B cell (primary cell): ENCODE results near the gene DAP. TPM values are rescaled to one million over a fixed set of nuclear protein-coding genes. Genes with fewer than 3 reads are reported as not detected.

Experiments
- ATAC-seq: fragments of 200-7000 bp; cut with Tn5 transposase; one replicate; pipeline ENCODE4 v1.10.0; 2021; ENCODE audit warnings: low read depth, mild to moderate bottlenecking, moderate number of reproducible peaks, moderate library complexity
- CTCF ChIA-PET: fragments of 350-600 bp; sonication (Branson Sonifier 250); formaldehyde crosslinking; loops from one replicate; lab custom pipeline; 2021; ENCODE audit warnings: antibody characterized with exemption, inconsistent platforms; lab: Charles Lee
- POLR2A ChIA-PET: fragments of 350-600 bp; sonication (Branson Sonifier 250); formaldehyde crosslinking; loops from one replicate; lab custom pipeline; 2021; ENCODE audit warnings: antibody characterized with exemption; lab: Charles Lee
- DNase-seq: peaks from one replicate; pipeline ENCODE4 v3.0.0; 2013
- H2AFZ ChIP-seq: 2 replicates; pipeline ENCODE4 v1.6.1; 2012; ENCODE audit warnings: mild to moderate bottlenecking, low read depth, low read length; ENCODE audit not compliant: insufficient read depth, poor library complexity, severe bottlenecking
- H3K27ac ChIP-seq, 2 donors: 1 replicate in 1 of 2; 2 replicates in 1 of 2; pipeline ENCODE4 v1.5.1; 2012 to 2013; ENCODE audit warnings: low read length in 2 of 2, mild to moderate bottlenecking in 2 of 2, moderate library complexity in 1 of 2
- H3K27me3 ChIP-seq, 4 experiments: fragments of 200-600 bp in 1 of 4; sonication (generic) in 1 of 4; replicated peaks in 1 of 4; 1 replicate in 2 of 4; 2 replicates in 2 of 4; pipeline versions ENCODE4 v1.6.1 to v1.7.0; 2013 to 2016; ENCODE audit warnings: low read length in 3 of 4, mild to moderate bottlenecking in 2 of 4, mixed read lengths in 1 of 4, moderate library complexity in 1 of 4; ENCODE audit not compliant: insufficient read depth in 4 of 4, control insufficient read depth in 3 of 4; ENCODE audit errors: control extremely low read depth in 1 of 4
- H3K36me3 ChIP-seq, 2 experiments: replicated peaks in 1 of 2; 1 replicate in 1 of 2; 2 replicates in 1 of 2; pipeline versions ENCODE4 v1.6.1 to v1.7.1; 2013; ENCODE audit warnings: low read length in 1 of 2; ENCODE audit not compliant: insufficient read depth in 2 of 2, control insufficient read depth in 1 of 2; ENCODE audit errors: control extremely low read depth in 1 of 2, extremely low read depth in 1 of 2
- H3K4me1 ChIP-seq, 2 donors: fragments of 200-600 bp in 1 of 2; sonication (generic) in 1 of 2; 1 replicate in 1 of 2; 2 replicates in 1 of 2; pipeline versions ENCODE4 v1.5.1 to v1.6.1; 2013 to 2017; ENCODE audit warnings: low read length in 2 of 2; ENCODE audit not compliant: control insufficient read depth in 2 of 2, insufficient read depth in 2 of 2
- H3K4me2 ChIP-seq: replicated peaks from 2 replicates; pipeline ENCODE3; 2012; ENCODE audit warnings: mild to moderate bottlenecking, low read depth, low read length; ENCODE audit not compliant: poor library complexity, severe bottlenecking
- H3K4me3 ChIP-seq, 5 experiments: fragments of 200-600 bp in 1 of 5; sonication (generic) in 1 of 5; 1 replicate in 3 of 5; 2 replicates in 2 of 5; pipeline versions ENCODE4 v1.5.1 to v1.7.0; 2011 to 2016; ENCODE audit warnings: low read length in 4 of 5, mild to moderate bottlenecking in 4 of 5, low read depth in 2 of 5, control low read depth in 1 of 5, moderate library complexity in 1 of 5; ENCODE audit not compliant: insufficient read depth in 1 of 5; ENCODE audit errors: control extremely low read depth in 1 of 5, extremely low read depth in 1 of 5
- H3K79me2 ChIP-seq: fragments of 200-600 bp; sonication (generic); one replicate; pipeline ENCODE4 v1.6.0; 2016; ENCODE audit warnings: low read length; ENCODE audit not compliant: control insufficient read depth, insufficient read depth
- H3K9ac ChIP-seq: fragments of 200-600 bp; sonication (generic); 2 replicates; pipeline ENCODE4 v1.6.1; 2017; ENCODE audit warnings: mild to moderate bottlenecking, low read length, moderate library complexity
- H3K9me3 ChIP-seq, 3 donors: one replicate each; pipeline versions ENCODE4 v1.6.1 to v1.7.1; 2013; ENCODE audit warnings: low read length in 2 of 3; ENCODE audit not compliant: control insufficient read depth in 2 of 3, insufficient read depth in 1 of 3; ENCODE audit errors: control extremely low read depth in 1 of 3
- H4K20me1 ChIP-seq: 2 replicates; pipeline ENCODE4 v1.6.0; 2012; ENCODE audit warnings: mild to moderate bottlenecking, low read length; ENCODE audit not compliant: insufficient read depth, control insufficient read depth, poor library complexity, severe bottlenecking
- H3K27ac Mint-ChIP-seq: one replicate; pipeline ENCODE4 v1.8.0; 2021; ENCODE audit warnings: mixed read lengths
- H3K27me3 Mint-ChIP-seq: one replicate; pipeline ENCODE4 v1.8.0; 2021; ENCODE audit warnings: mixed read lengths
- H3K4me1 Mint-ChIP-seq: one replicate; pipeline ENCODE4 v1.8.0; 2021; ENCODE audit warnings: mixed read lengths
- H3K4me3 Mint-ChIP-seq: one replicate; pipeline ENCODE4 v1.8.0; 2021; ENCODE audit warnings: mixed read lengths
- H3K9me3 Mint-ChIP-seq: one replicate; pipeline ENCODE4 v1.8.0; 2022; ENCODE audit warnings: mixed read lengths; ENCODE audit not compliant: insufficient read depth
- EZH2 ChIP-seq: IDR thresholded peaks from 2 replicates; pipeline ENCODE4 v1.6.1; 2012; ENCODE audit warnings: borderline replicate concordance, low read depth, mild to moderate bottlenecking, moderate library complexity, low read length; ENCODE audit not compliant: insufficient read depth, poor library complexity, severe bottlenecking
- WGBS: methylation state at CpG from one replicate; pipeline ENCODE4 v1.1.5; 2013; ENCODE audit warnings: missing lambda C conversion rate; ENCODE audit not compliant: insufficient coverage; 5-methylcytosine and 5-hydroxymethylcytosine counted together
- intact Hi-C: fragments of 100-400 bp; cut with micrococcal nuclease; formaldehyde crosslinking; loops from one replicate; pipeline ENCODE4 v1.10.0; 2022
- polyA minus RNA-seq: library from RNA; depleted of rRNA, polyadenylated mRNA; stranded (reverse); fragments of >200 nt; gene quantifications from 2 replicates; pipeline ENCODE4 v1.2.3, GENCODE V29; 2012
- polyA plus RNA-seq: library from polyadenylated mRNA; depleted of rRNA; stranded (reverse); fragments of >200 nt; gene quantifications from 2 replicates; pipeline ENCODE4 v1.2.3, GENCODE V29; 2012
- total RNA-seq, 2 donors: library from RNA; stranded (reverse); fragments of 120-200 nt in 1 of 2; gene quantifications; 1 replicate in 1 of 2; 2 replicates in 1 of 2; pipeline versions ENCODE4 v1.2.3 to v1.2.4, GENCODE V29; 2013 to 2022
- TF ChIP-seq, protein P1 (sequence below): fragments of 200-600 bp; IDR thresholded peaks from one replicate; pipeline ENCODE4 v1.8.0; 2022; ENCODE audit warnings: antibody characterized with exemption, mild to moderate bottlenecking

DAP gene, protein sequence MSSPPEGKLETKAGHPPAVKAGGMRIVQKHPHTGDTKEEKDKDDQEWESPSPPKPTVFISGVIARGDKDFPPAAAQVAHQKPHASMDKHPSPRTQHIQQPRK
- total RNA-seq (49.2 and 49.8 TPM in 2 replicates), polyA plus RNA-seq (30.2 and 42.6 TPM in 2 replicates), polyA minus RNA-seq (17.3 and 29.2 TPM in 2 replicates)
- 11.8 TPM for total RNA-seq (2013)

DNA sequence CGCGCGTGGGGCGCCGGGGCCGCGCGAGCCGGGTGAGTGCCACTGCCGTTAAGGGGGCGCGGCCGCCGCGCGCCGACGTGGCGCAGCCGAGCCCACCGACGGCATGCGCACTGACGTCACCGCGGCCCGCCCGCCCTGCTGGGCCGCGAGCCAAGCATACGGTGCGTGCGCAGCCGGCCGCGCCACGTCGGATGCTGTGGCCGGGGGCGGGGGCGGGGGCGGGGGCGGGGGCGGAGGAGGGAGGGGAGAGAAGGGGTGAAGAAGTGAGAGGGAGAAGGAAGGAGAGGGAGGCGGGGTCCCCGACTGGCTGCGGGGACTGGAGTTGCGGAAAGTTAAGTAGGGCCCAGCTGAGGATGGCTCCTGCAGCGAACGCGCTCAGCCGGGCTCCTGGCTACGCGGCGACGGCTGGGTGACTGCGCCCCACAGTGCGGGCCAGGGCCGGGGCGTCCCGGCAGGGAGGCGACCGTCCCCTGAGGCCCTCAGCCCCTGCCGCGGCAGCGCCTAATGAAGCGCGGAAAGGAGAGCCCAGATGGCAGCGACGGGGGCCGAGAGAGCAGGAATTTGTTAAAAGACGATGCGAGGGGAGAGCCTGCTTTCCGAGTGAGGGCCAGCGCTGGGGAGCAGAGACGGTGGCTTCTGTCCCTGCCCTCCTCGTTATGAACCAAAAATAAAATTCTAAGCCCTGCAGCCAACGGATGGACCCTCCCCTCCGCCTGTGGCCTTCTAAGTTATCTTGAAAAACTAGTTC is at the start of gene DAP:
TSS of gene DAP (minus strand) at position 50 of the 748 bp plus-strand sequence. CDS start 166 bp downstream, outside the sequence.
- Mint-ChIP-seq H3K27ac (peak within 1 kb of the TSS; percentile 97), H3K4me3 (peak within 1 kb of the TSS; percentile 94), H3K27me3 (no peaks in the 10 kb centered on the region), H3K4me1 (peaks cover 51% of the 10 kb centered on the region), H3K9me3 (no peaks in the 10 kb centered on the region)
- peaks cover 0 to 4% of the 10 kb centered on the region in 2 experiments for H3K36me3 ChIP-seq
- H3K9ac ChIP-seq: peak within 1 kb of the TSS; percentile 81
- peaks cover 29% of the 10 kb centered on the region for H3K79me2 ChIP-seq
- TF ChIP-seq, protein P1, sequence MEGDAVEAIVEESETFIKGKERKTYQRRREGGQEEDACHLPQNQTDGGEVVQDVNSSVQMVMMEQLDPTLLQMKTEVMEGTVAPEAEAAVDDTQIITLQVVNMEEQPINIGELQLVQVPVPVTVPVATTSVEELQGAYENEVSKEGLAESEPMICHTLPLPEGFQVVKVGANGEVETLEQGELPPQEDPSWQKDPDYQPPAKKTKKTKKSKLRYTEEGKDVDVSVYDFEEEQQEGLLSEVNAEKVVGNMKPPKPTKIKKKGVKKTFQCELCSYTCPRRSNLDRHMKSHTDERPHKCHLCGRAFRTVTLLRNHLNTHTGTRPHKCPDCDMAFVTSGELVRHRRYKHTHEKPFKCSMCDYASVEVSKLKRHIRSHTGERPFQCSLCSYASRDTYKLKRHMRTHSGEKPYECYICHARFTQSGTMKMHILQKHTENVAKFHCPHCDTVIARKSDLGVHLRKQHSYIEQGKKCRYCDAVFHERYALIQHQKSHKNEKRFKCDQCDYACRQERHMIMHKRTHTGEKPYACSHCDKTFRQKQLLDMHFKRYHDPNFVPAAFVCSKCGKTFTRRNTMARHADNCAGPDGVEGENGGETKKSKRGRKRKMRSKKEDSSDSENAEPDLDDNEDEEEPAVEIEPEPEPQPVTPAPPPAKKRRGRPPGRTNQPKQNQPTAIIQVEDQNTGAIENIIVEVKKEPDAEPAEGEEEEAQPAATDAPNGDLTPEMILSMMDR: no peak
- no peak for TF ChIP-seq EZH2
- no peaks in the 10 kb centered on the region for H3K27me3 ChIP-seq
- no peaks in the 10 kb centered on the region for H3K9me3 ChIP-seq
- H4K20me1 ChIP-seq: no peaks in the 10 kb centered on the region
- peak; percentile 96 for DNase-seq
- intact Hi-C loops: loop anchor here (1.0 to 5.0 kb wide), 6 partner anchors 25 to 408 kb away; partner anchors contain the start of genes MARCHF6 and ROPN1L
- ATAC-seq: peak; percentile 81
- H3K4me2 ChIP-seq: peak within 1 kb of the TSS; percentile 92
- peaks cover 26 to 47% of the 10 kb centered on the region in 2 donors for H3K4me1 ChIP-seq
- ChIA-PET CTCF (interaction anchor here (0.9 to 1.2 kb wide), 2 partner anchors 29 to 59 kb away, joined by 3 read pairs; no protein-coding TSS in a partner anchor), POLR2A (interaction anchor here (0.7 kb wide), 1 partner anchor 116 kb away, joined by 5 read pairs; no protein-coding TSS in a partner anchor)
- H3K27ac ChIP-seq: peak within 1 kb of the TSS; percentile 92 to 93
- WGBS: under 1% methylated on average over 54 of the region's 79 CpGs
- H2AFZ ChIP-seq: peak within 1 kb of the TSS; percentile 89
- peak within 1 kb of the TSS; percentile 53 to 76 (median 68) for H3K4me3 ChIP-seq
